Endothelial cell of umbilical vein (primary cell): ENCODE measurements around the gene CEACAM16.

Experiments used
- CTCF ChIP-seq, 2 donors: IDR thresholded peaks; 1 replicate in 1 of 2; 2 replicates in 1 of 2; pipeline ENCODE4 v1.5.1; 2011; ENCODE audit warnings: low read length in 2 of 2, mild to moderate bottlenecking in 2 of 2, moderate library complexity in 2 of 2, control low read depth in 1 of 2, inconsistent platforms in 1 of 2, low read depth in 1 of 2; ENCODE audit not compliant: insufficient read depth in 1 of 2; ENCODE audit errors: extremely low read depth in 1 of 2
- EZH2 ChIP-seq: IDR thresholded peaks from 2 replicates; pipeline ENCODE4 v1.6.1; 2012; ENCODE audit warnings: borderline replicate concordance, low read depth, mild to moderate bottlenecking, moderate library complexity, low read length, inconsistent platforms; ENCODE audit not compliant: severe bottlenecking
- GATA2 ChIP-seq: IDR thresholded peaks from 2 replicates; pipeline ENCODE4 v1.7.0; 2011; ENCODE audit warnings: low read depth, mild to moderate bottlenecking, moderate library complexity, mixed read lengths, low read length; ENCODE audit not compliant: insufficient read length, insufficient read depth
- JUN ChIP-seq: IDR thresholded peaks from 2 replicates; pipeline ENCODE4 v1.6.1; 2011; ENCODE audit warnings: borderline replicate concordance, low read depth; ENCODE audit not compliant: insufficient read length, insufficient read depth
- POLR2A ChIP-seq: IDR thresholded peaks from 2 replicates; pipeline ENCODE4 v1.6.1; 2012; ENCODE audit warnings: low read depth, mild to moderate bottlenecking, control low read depth, low read length
- POLR2AphosphoS5 ChIP-seq: IDR thresholded peaks from 2 replicates; pipeline ENCODE4 v1.6.1; 2012; ENCODE audit warnings: low read depth, mild to moderate bottlenecking, control low read depth, low read length, moderate library complexity; ENCODE audit not compliant: insufficient read depth

GRCh38 chr19:44758596-44758995, 59.6 kb downstream of the CEACAM16 start:
- TF ChIP-seq POLR2A (no peak), CTCF (IDR thresholded peaks at IDR 0.05; ENCODE audit: extremely low read depth in 1 of 2, insufficient read depth in 1 of 2, low read depth in 1 of 2, low read length in 2 of 2) (no peak), POLR2AphosphoS5 (no peak), EZH2 (no peak), GATA2 (no peak), JUN (no peak)
